HG03354 (cell line): ENCODE data around the gene METRN.
"Not testable (repeated sequence)": the region's sequence is repeated elsewhere in the genome, so short reads cannot be mapped to it uniquely, and the experiment has no call there.

Experiments used
- ATAC-seq: cut with Tn5 transposase; IDR thresholded peaks from one replicate; pipeline ENCODE4 v1.9.1; 2021; ENCODE audit warnings: mild to moderate bottlenecking; ENCODE audit not compliant: unreplicated experiment, poor library complexity, severe bottlenecking

METRN gene

DNA sequence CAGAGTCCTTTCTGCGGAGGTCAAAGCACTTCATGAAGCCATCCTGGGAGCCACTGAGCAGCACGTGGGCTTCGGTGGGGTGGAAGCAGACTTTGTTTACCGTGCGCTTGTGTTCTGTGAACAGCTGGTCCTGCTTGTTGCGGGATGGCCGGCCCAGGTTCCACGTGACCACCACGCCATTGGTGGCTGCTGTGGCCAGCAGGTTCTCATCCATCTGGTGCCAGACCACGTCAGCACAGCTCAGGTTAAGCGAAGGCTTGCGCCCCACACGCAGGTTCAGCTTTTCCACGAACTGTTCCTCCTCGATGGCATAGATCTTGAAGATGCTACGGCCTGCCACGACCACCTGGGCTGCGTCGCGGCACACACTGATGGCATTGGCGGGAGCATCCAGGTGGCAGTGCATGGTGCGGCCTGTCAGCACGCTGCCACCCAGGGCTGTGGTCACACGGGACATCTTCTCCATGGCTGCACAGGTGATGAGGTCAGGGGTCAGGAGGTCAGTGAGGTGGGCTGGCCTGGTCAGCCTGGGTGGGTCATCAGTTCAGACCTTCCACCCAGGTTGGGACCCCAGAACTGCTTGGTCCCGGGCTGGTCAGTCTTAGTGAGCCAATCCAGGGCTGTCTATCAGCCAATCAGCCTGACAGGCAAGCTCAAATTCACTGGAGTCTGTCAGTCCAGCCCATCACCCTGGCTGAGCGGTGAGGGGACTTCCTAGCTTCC lies 25.6 kb upstream of the METRN start:
- no peak for ATAC-seq

GRCh38 chr16:691242-691641 lies 23.7 kb upstream of the METRN start:
- not testable (repeated sequence) for ATAC-seq

DNA sequence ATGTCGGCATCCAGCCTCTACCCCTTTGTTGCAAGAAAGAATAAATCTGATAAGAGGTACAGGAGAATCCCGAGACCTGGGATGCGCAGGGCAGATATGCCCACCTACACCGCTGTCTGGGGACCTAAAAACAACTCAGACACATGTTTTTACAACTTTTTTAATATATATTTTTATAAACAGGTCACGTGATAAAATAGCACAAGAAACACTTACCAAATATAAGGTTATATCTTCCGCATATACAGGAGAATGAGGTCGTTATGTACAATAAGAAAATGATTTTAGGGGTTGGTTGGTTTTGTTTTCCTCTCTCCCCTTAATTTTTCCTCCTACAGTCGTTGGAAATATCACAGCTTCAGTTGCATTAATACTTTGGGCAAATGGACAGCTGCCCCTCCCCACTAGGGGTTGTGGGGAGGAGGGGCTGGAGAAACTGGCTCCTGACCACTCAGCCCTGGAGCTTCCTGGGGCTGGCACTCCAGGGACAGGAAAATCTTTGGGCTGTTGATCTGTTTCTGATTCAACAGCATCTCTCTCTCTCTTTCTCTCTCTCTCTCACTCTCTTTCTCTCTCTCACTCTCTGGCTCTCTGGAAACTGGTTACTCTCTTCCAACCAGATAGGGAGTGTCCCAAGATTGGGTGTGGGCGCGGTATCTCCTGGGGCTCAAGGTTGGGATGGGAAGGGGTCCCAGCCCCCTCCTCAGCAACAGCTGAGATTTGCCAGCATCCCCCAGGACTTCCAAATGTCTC lies 22.4 kb upstream of the METRN start:
- ATAC-seq, result no peak

DNA sequence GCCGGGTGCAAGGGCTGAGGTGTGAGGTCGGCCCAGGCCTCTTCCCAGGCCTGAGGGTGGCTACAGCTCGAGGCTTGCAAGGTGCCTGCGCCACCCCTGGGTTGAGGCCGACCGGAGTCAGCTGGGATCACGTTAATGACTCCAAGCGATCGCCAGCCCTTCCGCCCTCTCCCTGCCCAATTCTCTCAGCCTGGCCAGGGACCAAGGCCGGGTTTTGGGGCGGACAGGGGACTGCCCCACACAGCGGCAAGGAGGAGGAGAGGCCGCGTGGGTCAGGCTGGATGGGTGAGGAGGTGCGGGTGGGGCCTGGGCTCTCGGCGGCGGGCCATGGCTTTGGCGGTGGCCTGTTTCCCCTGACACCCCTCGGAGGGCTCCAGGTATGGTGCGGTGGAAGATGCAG lies 21.6 kb upstream of the METRN start:
- no peak for ATAC-seq

DNA sequence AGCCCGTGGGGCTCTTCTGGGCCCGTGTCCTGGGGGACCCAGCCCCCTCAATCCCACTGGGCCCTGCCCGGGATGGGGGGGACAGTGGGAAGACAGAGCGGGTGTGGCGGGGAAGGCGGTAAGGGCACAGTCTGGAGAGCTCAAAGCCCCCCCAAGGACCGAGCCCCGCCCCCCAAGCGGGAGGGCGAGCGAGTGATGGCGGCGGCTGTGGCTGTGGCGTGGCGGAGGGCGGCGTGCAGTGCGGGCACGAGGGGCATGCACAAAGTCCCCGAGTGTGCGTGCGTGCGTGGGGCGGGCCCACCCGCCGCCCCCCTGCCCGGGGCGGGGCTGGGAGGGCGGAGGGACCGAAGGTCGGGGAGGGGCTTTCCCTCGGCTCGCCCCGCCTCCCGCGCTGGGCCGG lies 21.2 kb upstream of the METRN start:
- ATAC-seq, result no peak

- no peak for ATAC-seq
These were observed 20.6 kb upstream of the METRN start for GRCh38 chr16:694187-694862.

DNA sequence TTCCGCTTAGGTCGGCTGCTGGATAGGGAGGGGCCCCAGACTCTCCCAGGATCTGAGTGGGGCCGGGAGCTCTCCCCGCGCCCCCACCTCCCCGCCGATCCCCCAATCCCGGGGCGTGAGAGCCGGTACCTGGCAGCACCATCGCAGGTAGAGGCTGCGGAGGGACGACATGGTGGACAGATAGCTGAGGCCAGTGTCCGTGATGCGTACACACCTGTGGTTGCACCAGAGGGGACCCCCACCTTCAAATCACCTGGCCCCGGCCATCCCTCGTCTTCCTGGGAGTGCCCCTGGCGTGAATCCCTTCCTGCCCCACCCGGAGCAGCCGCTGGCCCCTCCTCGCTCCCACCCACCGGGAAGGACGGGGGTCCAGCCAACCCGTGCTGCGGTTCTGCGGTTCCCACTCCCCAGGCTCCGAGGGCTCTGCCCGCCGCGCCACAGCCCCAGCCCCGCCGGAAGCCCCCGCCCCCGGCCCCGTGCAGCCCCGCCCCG lies 20.0 kb upstream of the METRN start:
- no peak for ATAC-seq

- peak; percentile 43 for ATAC-seq
These were observed 19.4 kb upstream of the METRN start for GRCh38 chr16:695355-696089.

- ATAC-seq, result no peak
These were observed 15.8 kb upstream of the METRN start for GRCh38 chr16:698911-699671.

GRCh38 chr16:700684-701584 lies 14.0 kb upstream of the METRN start:
- ATAC-seq, result no peak

GRCh38 chr16:702341-702740 lies 12.6 kb upstream of the METRN start:
- no peak for ATAC-seq

DNA sequence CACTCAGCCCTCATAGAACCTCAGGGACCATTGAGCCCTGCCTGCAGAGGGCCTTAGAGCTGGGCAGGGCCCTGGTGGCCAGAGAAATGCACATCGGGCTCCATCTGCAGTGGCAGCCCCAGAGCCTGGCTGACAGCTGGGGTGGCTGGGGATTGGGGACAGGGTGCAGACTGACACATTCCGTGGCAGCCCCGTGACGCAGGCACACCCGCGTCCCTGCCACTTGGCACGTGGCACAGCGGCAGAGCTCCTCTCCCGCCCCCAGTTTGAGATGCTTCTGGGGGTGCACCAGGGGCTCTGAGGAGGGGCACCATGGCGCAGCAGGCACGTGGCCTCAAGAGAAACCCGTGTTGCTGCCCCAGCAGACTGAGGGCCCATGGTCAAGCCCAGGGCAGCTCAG lies 11.5 kb upstream of the METRN start:
- ATAC-seq, result no peak

- no peak for ATAC-seq
These were observed 10.9 kb upstream of the METRN start for GRCh38 chr16:704047-704446.

GRCh38 chr16:704552-705380 lies 10.2 kb upstream of the METRN start:
- ATAC-seq, result no peak

- ATAC-seq, result no peak
These were observed 9.3 kb upstream of the METRN start, which contains the start of gene FBXL16 for GRCh38 chr16:705431-706188. FBXL16 (minus strand) TSS chr16:705801; CDS start chr16:697405, 8,396 bp downstream.

DNA sequence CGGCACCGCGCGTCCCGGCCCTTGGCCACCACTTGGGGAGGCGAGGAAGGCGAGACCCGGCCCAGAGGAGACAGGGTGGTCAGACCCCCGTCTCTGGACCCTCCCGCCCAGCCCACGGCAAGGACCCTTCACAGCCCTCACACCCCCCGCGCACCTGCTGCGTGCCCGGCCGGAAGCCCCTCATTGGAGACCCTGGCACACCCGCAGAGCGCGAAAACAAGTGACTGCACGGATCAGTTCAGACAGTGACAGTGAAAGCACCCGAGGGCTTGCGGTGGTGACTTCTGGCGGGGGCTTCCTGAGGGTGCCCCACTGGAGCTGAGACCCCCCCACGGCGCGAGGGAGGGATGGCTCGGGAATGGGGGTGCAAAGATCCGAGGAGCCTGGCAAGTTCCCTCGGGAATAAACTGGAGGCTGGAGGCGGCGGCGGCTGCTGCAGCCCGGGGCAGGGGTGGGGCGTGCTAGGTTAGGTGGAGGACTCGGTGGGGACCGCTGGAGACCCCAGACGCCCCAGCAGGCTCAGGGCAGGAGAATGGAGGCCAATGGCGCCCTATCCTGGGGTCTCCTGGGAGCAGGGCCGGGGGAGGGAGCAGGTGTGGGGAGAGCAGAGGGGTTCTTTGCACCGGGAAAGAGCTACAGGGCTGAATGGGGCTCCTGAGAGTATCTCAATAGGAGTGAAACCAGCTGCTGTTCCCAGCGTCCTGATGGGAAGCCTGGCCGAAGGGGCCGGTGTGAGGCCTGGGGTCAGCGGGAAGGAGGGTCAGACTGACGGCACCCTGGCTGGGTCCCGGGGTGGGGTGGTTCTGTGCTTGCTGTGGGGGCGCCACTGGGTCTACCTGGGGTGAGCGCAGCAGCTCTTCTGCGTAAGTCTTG lies 8.5 kb upstream of the METRN start:
- ATAC-seq, result no peak
